IMR-90 (cell line): ENCODE measurements around the gene ZBTB9. TPM values are rescaled to one million over a fixed set of nuclear protein-coding genes. Genes with fewer than 3 reads are reported as not detected.

Experiments used
- ATAC-seq: fragments of 200-7000 bp; cut with Tn5 transposase; 2 replicates; pipeline ENCODE4 v1.9.1; 2020; ENCODE audit warnings: low read depth, mild to moderate bottlenecking, moderate library complexity
- BruUV-seq: library from RNA; stranded (reverse); fragments of 400-500 nt; replicated peaks from 2 replicates; lab custom pipeline; 2021; lab: Mats Ljungman, UMichigan
- CTCF ChIA-PET: fragments of 300-600 bp; formaldehyde crosslinking; extraction: SDS; loops from one replicate; lab custom pipeline; 2021; ENCODE audit warnings: antibody characterized with exemption; lab: Yijun Ruan, JAX
- POLR2A ChIA-PET: fragments of 300-600 bp; sonication (Branson Sonifier 250); formaldehyde crosslinking; loops from one replicate; lab custom pipeline; 2022; ENCODE audit warnings: antibody characterized with exemption; ENCODE audit not compliant: unreplicated experiment; lab: Charles Lee
- DNase-seq: peaks from one replicate; pipeline ENCODE4 v3.0.0; 2013
- H2AFZ ChIP-seq: replicated peaks from 2 replicates; pipeline ENCODE3; 2013; ENCODE audit warnings: low read length, mild to moderate bottlenecking; ENCODE audit not compliant: poor library complexity
- H2AK5ac ChIP-seq: 2 replicates; pipeline ENCODE4 v1.6.1; 2013; ENCODE audit warnings: low read depth, low read length, inconsistent platforms
- H2AK9ac ChIP-seq: replicated peaks from 2 replicates; pipeline ENCODE3; 2013; ENCODE audit warnings: mild to moderate bottlenecking, low read depth, low read length, moderate library complexity; ENCODE audit not compliant: poor library complexity
- H2BK120ac ChIP-seq: 2 replicates; pipeline ENCODE4 v1.6.1; 2013; ENCODE audit warnings: low read depth, low read length, inconsistent platforms
- H2BK15ac ChIP-seq: 3 replicates; pipeline ENCODE4 v1.6.1; 2013; ENCODE audit warnings: low read depth, low read length, inconsistent platforms
- H2BK20ac ChIP-seq: 2 replicates; pipeline ENCODE4 v1.6.1; 2013; ENCODE audit warnings: low read depth, mild to moderate bottlenecking, inconsistent platforms, low read length, moderate library complexity
- H2BK5ac ChIP-seq: 2 replicates; pipeline ENCODE4 v1.6.1; 2013; ENCODE audit warnings: mild to moderate bottlenecking, low read depth, low read length, inconsistent platforms; ENCODE audit not compliant: poor library complexity, severe bottlenecking
- H3K14ac ChIP-seq: replicated peaks from 2 replicates; pipeline ENCODE4 v1.6.1; 2013; ENCODE audit warnings: low read depth, low read length, inconsistent platforms
- H3K18ac ChIP-seq: 2 replicates; pipeline ENCODE4 v1.6.1; 2013; ENCODE audit warnings: low read depth, low read length, control low read depth
- H3K23ac ChIP-seq: 2 replicates; pipeline ENCODE4 v1.6.1; 2013; ENCODE audit warnings: low read depth, low read length, inconsistent platforms
- H3K27ac ChIP-seq: 2 replicates; pipeline ENCODE4 v1.5.1; 2013; ENCODE audit warnings: mild to moderate bottlenecking, control low read depth, low read length; ENCODE audit not compliant: insufficient read depth
- H3K27me3 ChIP-seq: 2 replicates; pipeline ENCODE4 v1.6.1; 2013; ENCODE audit warnings: low read length; ENCODE audit not compliant: control insufficient read depth, insufficient read depth
- H3K36me3 ChIP-seq: 2 replicates; pipeline ENCODE4 v1.6.1; 2013; ENCODE audit warnings: low read length, mixed read lengths; ENCODE audit not compliant: control insufficient read depth, insufficient read depth
- H3K4ac ChIP-seq: 2 replicates; pipeline ENCODE4 v1.6.1; 2013; ENCODE audit warnings: low read depth, low read length, inconsistent platforms
- H3K4me1 ChIP-seq: 2 replicates; pipeline ENCODE4 v1.6.1; 2013; ENCODE audit warnings: low read length, mixed read lengths; ENCODE audit not compliant: control insufficient read depth, insufficient read depth
- H3K4me2 ChIP-seq: 2 replicates; pipeline ENCODE4 v1.6.1; 2013; ENCODE audit warnings: low read depth, mild to moderate bottlenecking, control low read depth, low read length, moderate library complexity
- H3K4me3 ChIP-seq: 2 replicates; pipeline ENCODE4 v1.5.1; 2013; ENCODE audit warnings: low read depth, mild to moderate bottlenecking, control low read depth, low read length, moderate library complexity; ENCODE audit not compliant: insufficient read depth
- H3K56ac ChIP-seq: 2 replicates; pipeline ENCODE4 v1.6.1; 2013; ENCODE audit warnings: low read length, inconsistent platforms; ENCODE audit not compliant: insufficient read depth; ENCODE audit errors: extremely low read depth
- H3K79me1 ChIP-seq, 2 experiments: 2 replicates each; pipeline ENCODE4 v1.6.1; 2013; ENCODE audit warnings: low read length in 2 of 2, inconsistent platforms in 1 of 2, low read depth in 1 of 2
- H3K9ac ChIP-seq: 2 replicates; pipeline ENCODE4 v1.6.1; 2013; ENCODE audit warnings: low read depth, low read length, control low read depth
- H3K9me1 ChIP-seq: 2 replicates; pipeline ENCODE4 v1.6.1; 2013; ENCODE audit warnings: low read length, inconsistent platforms; ENCODE audit not compliant: insufficient read depth
- H3K9me3 ChIP-seq: 2 replicates; pipeline ENCODE4 v1.6.1; 2013; ENCODE audit warnings: low read length; ENCODE audit not compliant: control insufficient read depth, insufficient read depth
- H4K20me1 ChIP-seq: 2 replicates; pipeline ENCODE4 v1.6.1; 2013; ENCODE audit warnings: low read length, inconsistent platforms; ENCODE audit not compliant: insufficient read depth
- H4K5ac ChIP-seq: 2 replicates; pipeline ENCODE4 v1.6.1; 2013; ENCODE audit warnings: mild to moderate bottlenecking, low read depth, low read length, control low read depth
- H4K8ac ChIP-seq, 2 experiments: 2 replicates each; pipeline ENCODE4 v1.6.1; 2013; ENCODE audit warnings: low read depth in 2 of 2, low read length in 2 of 2, control low read depth in 1 of 2, inconsistent platforms in 1 of 2
- H4K91ac ChIP-seq: 2 replicates; pipeline ENCODE4 v1.6.1; 2013; ENCODE audit warnings: low read depth, low read length, inconsistent platforms; ENCODE audit not compliant: insufficient read depth
- CEBPB ChIP-seq: IDR thresholded peaks from 2 replicates; pipeline ENCODE4 v1.6.1; 2012; ENCODE audit warnings: low read depth, low read length, improper control_type of control experiment
- FOS ChIP-seq: fragments of 150-350 bp; IDR thresholded peaks from 2 replicates; pipeline ENCODE4 v1.6.1; 2016; ENCODE audit warnings: low read depth, low read length
- MXI1 ChIP-seq: IDR thresholded peaks from 2 replicates; pipeline ENCODE4 v1.6.1; 2012; ENCODE audit warnings: low read depth, mild to moderate bottlenecking, low read length, moderate library complexity, borderline replicate concordance
- NFE2L2 ChIP-seq: fragments of 150-350 bp; IDR thresholded peaks from 2 replicates; pipeline ENCODE4 v1.6.1; 2016; ENCODE audit warnings: low read depth, mild to moderate bottlenecking, low read length
- RCOR1 ChIP-seq: IDR thresholded peaks from 2 replicates; pipeline ENCODE4 v1.6.1; 2012; ENCODE audit warnings: mild to moderate bottlenecking, low read length, improper control_type of control experiment; ENCODE audit not compliant: insufficient replicate concordance
- WGBS, 2 experiments: methylation state at CpG; one replicate each; pipeline versions ENCODE4 v1.1.5 to v1.1.7; 2013; ENCODE audit warnings: missing lambda C conversion rate in 2 of 2; ENCODE audit not compliant: insufficient read length in 1 of 2; ENCODE audit errors: extremely low coverage in 2 of 2; 5-methylcytosine and 5-hydroxymethylcytosine counted together
- dilution Hi-C: fragments of 300-500 bp; cut with HindIII; formaldehyde crosslinking; loops from one replicate; pipeline ENCODE4 v1.14.3; 2018; ENCODE audit warnings: low sequenced_read_pairs; ENCODE audit not compliant: unreplicated experiment
- in situ Hi-C: fragments of 300-500 bp; cut with MboI; formaldehyde crosslinking; loops from 3 replicates; pipeline ENCODE4 v1.14.3; 2019; ENCODE audit warnings: low sequenced_read_pairs, inconsistent platforms, mixed read lengths
- intact Hi-C: fragments of 100-400 bp; cut with micrococcal nuclease; formaldehyde crosslinking; loops from 2 replicates; pipeline ENCODE4 v1.10.0; 2022
- polyA plus RNA-seq, 3 experiments: library from polyadenylated mRNA; depleted of rRNA; stranded (reverse); fragments of >200 nt; gene quantifications; 2 replicates each; pipeline ENCODE4 v1.2.3, GENCODE V29; 2012; ENCODE audit warnings: low replicate concordance in 1 of 3
- total RNA-seq: library from RNA; depleted of rRNA; stranded (reverse); fragments of >200 nt; gene quantifications from 2 replicates; pipeline ENCODE4 v1.2.3, GENCODE V29; 2012
- TF ChIP-seq, protein P1 (sequence below): fragments of 150-350 bp; IDR thresholded peaks from 2 replicates; pipeline ENCODE4 v1.6.1; 2016; ENCODE audit warnings: low read depth, mild to moderate bottlenecking, low read length, moderate library complexity, borderline replicate concordance

The ZBTB9 gene
- total and polyA plus RNA-seq, 2 of the 4 experiments (the other 2 are of a cell fraction): 5.4 to 5.9 TPM

DNA sequence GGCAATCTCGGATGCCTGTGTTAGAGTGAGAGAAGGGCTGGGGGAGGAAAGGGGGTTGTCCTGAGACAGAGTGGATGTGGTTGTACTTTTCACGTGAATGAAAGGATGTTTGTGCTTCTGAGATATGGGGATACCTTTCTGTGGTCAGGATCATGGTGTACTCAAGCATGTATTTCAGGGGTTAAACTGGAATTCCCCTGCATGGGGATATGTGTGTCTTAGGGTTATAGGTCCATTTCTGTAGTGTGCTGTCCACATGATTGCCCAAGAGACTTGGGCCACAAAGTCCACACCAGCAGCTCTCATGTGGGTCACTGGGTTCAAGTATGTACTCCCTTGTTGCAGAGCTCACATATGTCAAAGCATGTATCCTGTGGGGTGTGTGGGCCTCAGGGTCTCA, 24.0 kb upstream of the ZBTB9 start:
- Histone ChIP-seq H3K79me1 (peaks cover 24 to 90% of the 10 kb centered on the region in 2 experiments), H3K4me3 (no peak overlapping the region), H3K36me3 (peaks cover 11% of the 10 kb centered on the region), H2BK120ac (no peak overlapping the region), H4K5ac (no peak overlapping the region), H3K4ac (no peak overlapping the region), H2BK20ac (no peak overlapping the region), H3K14ac (no peak overlapping the region), H3K9me1 (peaks cover 28% of the 10 kb centered on the region), H4K20me1 (peaks cover 41% of the 10 kb centered on the region), H2BK15ac (no peak overlapping the region), H3K27ac (no peak overlapping the region), H3K23ac (peak overlapping the region; percentile 12; the same call in 1 of the 2 replicates), H3K9ac (no peak overlapping the region), H3K4me1 (peaks cover 32% of the 10 kb centered on the region), H2BK5ac (no peak overlapping the region), H3K27me3 (no peaks in the 10 kb centered on the region), H2AK9ac (no peak overlapping the region), H3K4me2 (no peak overlapping the region), H4K91ac (no peak overlapping the region), H3K18ac (no peak overlapping the region), H3K56ac (no peak overlapping the region), H2AFZ (no peak overlapping the region), H3K9me3 (no peaks in the 10 kb centered on the region), H2AK5ac (no peak overlapping the region; the same call in 1 of the 2 replicates), H4K8ac (no peak overlapping the region)
- CTCF ChIA-PET: no interaction called here
- in situ Hi-C loops: no loop called here
- no peak for ATAC-seq
- no peak for TF ChIP-seq MXI1
- TF ChIP-seq NFE2L2: no peak
- TF ChIP-seq CEBPB: peak; percentile 36
- TF ChIP-seq, protein P1, sequence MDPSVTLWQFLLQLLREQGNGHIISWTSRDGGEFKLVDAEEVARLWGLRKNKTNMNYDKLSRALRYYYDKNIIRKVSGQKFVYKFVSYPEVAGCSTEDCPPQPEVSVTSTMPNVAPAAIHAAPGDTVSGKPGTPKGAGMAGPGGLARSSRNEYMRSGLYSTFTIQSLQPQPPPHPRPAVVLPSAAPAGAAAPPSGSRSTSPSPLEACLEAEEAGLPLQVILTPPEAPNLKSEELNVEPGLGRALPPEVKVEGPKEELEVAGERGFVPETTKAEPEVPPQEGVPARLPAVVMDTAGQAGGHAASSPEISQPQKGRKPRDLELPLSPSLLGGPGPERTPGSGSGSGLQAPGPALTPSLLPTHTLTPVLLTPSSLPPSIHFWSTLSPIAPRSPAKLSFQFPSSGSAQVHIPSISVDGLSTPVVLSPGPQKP: no peak
- no peak for TF ChIP-seq FOS
- no peak for TF ChIP-seq RCOR1
- BruUV-seq: no TSS peak
- POLR2A ChIA-PET: no interaction called here
- dilution Hi-C loops: no loop called here
- WGBS, 2 experiments: no CpG with 5 or more reads among the region's 2 CpGs
- intact Hi-C loops: no loop called here
- DNase-seq: no peak
